ENCODE data around the gene SDHA. TPM values are rescaled to one million over a fixed set of nuclear protein-coding genes. Genes with fewer than 3 reads are reported as not detected.
"Not testable (repeated sequence)": the region's sequence is repeated elsewhere in the genome, so short reads cannot be mapped to it uniquely, and the experiment has no call there.

The SDHA gene
- total RNA-seq, 2 donors from 2014 or later = 66.7 to 99.1 TPM

- no peak overlapping the region for H3K27ac ChIP-seq
- H3K4me1 ChIP-seq (replicated peaks) = peaks cover 5% of the 10 kb centered on the region
- TF ChIP-seq POLR2A (IDR thresholded peaks at IDR 0.05) (no peak), POLR2AphosphoS5 (IDR thresholded peaks at IDR 0.05) (no peak), CTCF (IDR thresholded peaks at IDR 0.05) (no peak)
- WGBS = 93% methylated on average over 36 of the region's 36 CpGs
- H3K27me3 ChIP-seq (replicated peaks; ENCODE audit: insufficient read depth) = no peaks in the 10 kb centered on the region
- no peaks in the 10 kb centered on the region for H3K9me3 ChIP-seq
- no peak for DNase-seq (ENCODE audit: low spot score)
- no peaks in the 10 kb centered on the region for H3K36me3 ChIP-seq
- no peak overlapping the region for H3K4me3 ChIP-seq
- intact Hi-C loops (cut with DNase I) = no loop called here
Measured at GRCh38 chr5:194603-195209, 23.4 kb upstream of the SDHA start.

- Histone ChIP-seq H3K36me3 (no peaks in the 10 kb centered on the region), H3K4me3 (no peak overlapping the region), H3K4me1 (replicated peaks) (peaks cover 5% of the 10 kb centered on the region), H3K27me3 (replicated peaks; ENCODE audit: insufficient read depth) (no peaks in the 10 kb centered on the region), H3K9me3 (no peaks in the 10 kb centered on the region), H3K27ac (no peak overlapping the region)
- intact Hi-C loops (cut with DNase I) = no loop called here
- TF ChIP-seq POLR2AphosphoS5 (IDR thresholded peaks at IDR 0.05) = no peak
- no peak for TF ChIP-seq POLR2A (IDR thresholded peaks at IDR 0.05)
- no peak for TF ChIP-seq CTCF (IDR thresholded peaks at IDR 0.05)
- no peak for DNase-seq (ENCODE audit: low spot score)
- 86% methylated on average over 33 of the region's 33 CpGs for WGBS
Measured at GRCh38 chr5:195401-196160, 22.5 kb upstream of the SDHA start.

GRCh38 chr5:196350-196749 lies 21.8 kb upstream of the SDHA start:
- no peaks in the 10 kb centered on the region for H3K36me3 ChIP-seq
- no peak for DNase-seq (ENCODE audit: low spot score)
- TF ChIP-seq POLR2AphosphoS5 (IDR thresholded peaks at IDR 0.05) (no peak), POLR2A (IDR thresholded peaks at IDR 0.05) (no peak), CTCF (IDR thresholded peaks at IDR 0.05) (no peak)
- no peak overlapping the region for H3K27ac ChIP-seq
- no peaks in the 10 kb centered on the region for H3K9me3 ChIP-seq
- intact Hi-C loops (cut with DNase I) = no loop called here
- H3K4me3 ChIP-seq = no peak overlapping the region
- H3K27me3 ChIP-seq (replicated peaks; ENCODE audit: insufficient read depth) = no peaks in the 10 kb centered on the region
- peaks cover 2% of the 10 kb centered on the region for H3K4me1 ChIP-seq (replicated peaks)
- WGBS = 73% methylated on average over 9 of the region's 10 CpGs

- H3K36me3 ChIP-seq; intact Hi-C loops (cut with DNase I); H3K4me3 ChIP-seq; H3K27ac ChIP-seq; DNase-seq (ENCODE audit: low spot score); H3K27me3 ChIP-seq (replicated peaks; ENCODE audit: insufficient read depth); H3K4me1 ChIP-seq (replicated peaks); H3K9me3 ChIP-seq: not testable (repeated sequence)
- TF ChIP-seq CTCF (IDR thresholded peaks at IDR 0.05) = peak in 1 of 4 experiments; percentile 25
- WGBS = 16% methylated on average over 18 of the region's 18 CpGs
Measured at GRCh38 chr5:197031-197430, 21.1 kb upstream of the SDHA start.
